Stimulated activated CD8-positive, alpha-beta memory T cell treated with anti-CD3 and anti-CD28 coated beads, Interleukin-12 subunit alpha, Interleukin-12 subunit beta, amount 100 ng/mL, for 4 hours (primary cell): ENCODE data around the gene SIRT1.
"Not testable (repeated sequence)": the region's sequence is repeated elsewhere in the genome, so short reads cannot be mapped to it uniquely, and the experiment has no call there.

Experiments used
- DNase-seq: peaks from one replicate; pipeline ENCODE4 v3.0.0-alpha.2; 2020; ENCODE audit warnings: low read depth

Gene SIRT1

DNA sequence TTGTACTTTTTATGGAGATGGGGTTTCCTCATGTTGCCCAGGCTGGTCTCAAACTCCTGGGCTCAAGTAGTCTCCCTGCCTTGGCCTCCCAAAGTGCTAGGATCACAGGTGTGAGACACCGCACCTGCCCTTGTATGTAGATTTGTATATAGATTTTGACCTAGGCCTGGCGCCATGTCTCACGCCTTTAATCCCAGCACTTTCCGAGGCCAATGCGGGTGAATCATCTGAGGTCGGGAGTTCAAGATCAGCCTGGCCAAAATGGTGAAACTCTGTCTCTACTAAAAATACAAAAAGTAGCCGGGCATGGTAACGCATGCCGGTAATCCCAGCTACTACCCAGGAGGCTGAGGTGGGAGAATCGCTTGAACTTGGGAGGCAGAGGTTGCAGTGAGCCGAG is 7.0 kb upstream of the SIRT1 start:
- DNase-seq: not testable (repeated sequence)

DNA sequence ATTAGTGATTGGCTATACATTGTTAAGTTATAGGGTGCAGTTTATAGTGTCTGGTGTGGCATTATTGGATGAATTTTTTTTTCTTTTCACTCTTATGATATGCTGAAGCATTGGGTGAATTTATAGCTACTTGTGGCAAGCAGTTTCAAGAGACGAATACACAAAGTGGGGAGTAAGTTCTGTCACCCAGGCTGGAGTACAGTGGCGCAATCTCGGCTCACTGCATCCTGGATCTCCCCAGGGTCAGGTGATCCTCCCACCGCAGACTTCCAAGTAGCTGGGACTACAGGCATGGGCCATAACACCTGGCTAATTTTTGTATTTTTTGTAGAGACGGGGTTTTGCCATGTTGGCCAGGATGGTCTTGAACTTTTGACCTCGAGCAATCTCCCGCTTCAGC is 6.3 kb upstream of the SIRT1 start:
- DNase-seq: no peak

DNA sequence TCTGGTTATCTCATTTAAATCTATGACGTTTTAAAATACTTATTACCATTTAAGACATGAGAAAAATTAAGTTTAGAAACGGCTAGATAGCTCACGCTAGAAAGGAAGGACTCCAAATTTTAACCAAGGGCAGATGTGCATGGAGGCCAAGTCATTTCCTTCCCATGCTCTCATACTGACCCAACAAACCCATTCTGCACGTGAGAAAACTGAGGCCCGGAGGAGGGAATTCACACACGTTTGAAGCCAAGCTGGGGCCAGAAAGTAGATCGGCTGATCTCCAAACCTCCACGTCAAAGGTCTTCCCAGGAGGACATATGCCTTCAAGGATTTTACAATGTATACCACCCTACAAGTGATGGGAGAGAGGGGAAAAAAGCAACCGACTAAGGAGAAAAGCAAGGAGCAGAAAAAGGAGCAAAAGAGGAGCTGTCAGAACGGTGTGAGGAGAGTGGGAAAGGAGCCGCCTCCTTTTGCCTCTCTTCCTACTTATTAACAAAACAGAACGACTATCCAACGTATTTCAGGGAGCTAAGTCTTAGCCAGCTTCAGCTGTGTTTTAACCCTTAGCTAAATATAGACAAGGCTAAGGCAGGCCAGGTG is 645 bp upstream of the SIRT1 start:
- DNase-seq: no peak

DNA sequence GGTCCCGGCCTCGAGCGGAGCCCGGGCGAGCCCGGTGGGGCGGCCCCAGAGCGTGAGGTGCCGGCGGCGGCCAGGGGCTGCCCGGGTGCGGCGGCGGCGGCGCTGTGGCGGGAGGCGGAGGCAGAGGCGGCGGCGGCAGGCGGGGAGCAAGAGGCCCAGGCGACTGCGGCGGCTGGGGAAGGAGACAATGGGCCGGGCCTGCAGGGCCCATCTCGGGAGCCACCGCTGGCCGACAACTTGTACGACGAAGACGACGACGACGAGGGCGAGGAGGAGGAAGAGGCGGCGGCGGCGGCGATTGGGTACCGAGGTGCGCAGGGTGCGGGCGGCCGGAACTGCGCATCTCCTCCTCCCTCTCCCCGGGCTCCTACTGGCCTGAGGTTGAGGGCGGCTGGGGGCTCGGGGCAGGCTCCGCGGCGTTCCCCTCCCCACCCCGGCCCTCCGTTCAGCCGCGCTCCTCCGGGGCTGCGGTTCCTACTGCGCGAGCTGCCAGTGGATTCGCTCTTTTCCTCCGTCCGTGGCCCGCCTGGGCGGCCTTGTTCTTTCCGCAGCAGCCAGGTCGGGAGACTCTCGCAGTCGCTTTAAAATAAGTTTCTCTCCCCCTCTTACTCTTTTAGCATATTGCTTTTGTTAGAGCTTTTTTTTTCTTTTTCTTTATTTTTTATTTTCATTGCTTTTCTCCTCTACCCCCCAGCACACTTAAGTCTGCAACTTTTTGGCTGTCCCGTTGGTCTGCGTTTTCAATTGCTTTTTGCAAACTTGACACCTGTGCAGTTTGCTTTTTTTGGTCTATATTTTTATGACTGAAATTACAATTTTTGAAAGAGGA is 600 bp downstream of the SIRT1 start:
- peak; percentile 67 for DNase-seq

DNA sequence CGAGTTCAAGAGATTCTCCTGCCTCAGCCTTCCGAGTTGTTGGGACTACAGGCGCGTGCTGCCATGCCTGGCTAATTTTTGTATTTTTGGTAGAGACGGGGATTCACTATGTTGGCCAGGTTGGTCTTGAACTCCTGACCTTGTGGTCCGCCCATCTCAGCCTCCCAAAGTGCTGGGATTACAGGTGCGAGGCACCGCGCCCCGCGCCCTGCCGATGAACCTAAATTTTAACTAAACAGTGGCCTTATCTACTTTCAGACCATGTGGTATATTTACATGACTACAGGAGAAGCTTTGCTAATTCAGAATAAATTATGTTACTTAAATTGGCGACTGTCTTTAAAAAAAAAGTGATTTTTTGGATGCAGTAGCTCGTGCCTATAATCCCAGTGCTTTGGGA is 9.2 kb downstream of the SIRT1 start:
- DNase-seq: no peak

DNA sequence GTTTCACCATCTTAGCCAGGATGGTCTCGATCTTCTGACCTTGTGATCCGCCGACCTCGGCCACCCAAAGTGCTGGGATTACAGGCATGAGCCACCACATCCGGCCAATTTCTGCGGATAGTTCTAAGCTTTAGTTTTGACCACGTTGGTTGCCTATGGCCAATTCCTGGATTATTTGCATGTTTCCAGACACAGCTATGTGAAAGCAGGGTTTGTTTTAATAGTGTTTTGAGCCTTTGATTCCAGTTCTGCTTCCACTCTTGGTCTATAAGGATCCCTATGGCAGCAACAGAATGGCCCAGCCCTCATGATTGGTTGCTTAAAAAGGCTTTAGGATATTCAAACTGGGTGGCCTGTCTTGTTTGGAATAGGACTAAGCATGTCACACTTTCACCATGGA is 19.1 kb downstream of the SIRT1 start:
- no peak for DNase-seq

DNA sequence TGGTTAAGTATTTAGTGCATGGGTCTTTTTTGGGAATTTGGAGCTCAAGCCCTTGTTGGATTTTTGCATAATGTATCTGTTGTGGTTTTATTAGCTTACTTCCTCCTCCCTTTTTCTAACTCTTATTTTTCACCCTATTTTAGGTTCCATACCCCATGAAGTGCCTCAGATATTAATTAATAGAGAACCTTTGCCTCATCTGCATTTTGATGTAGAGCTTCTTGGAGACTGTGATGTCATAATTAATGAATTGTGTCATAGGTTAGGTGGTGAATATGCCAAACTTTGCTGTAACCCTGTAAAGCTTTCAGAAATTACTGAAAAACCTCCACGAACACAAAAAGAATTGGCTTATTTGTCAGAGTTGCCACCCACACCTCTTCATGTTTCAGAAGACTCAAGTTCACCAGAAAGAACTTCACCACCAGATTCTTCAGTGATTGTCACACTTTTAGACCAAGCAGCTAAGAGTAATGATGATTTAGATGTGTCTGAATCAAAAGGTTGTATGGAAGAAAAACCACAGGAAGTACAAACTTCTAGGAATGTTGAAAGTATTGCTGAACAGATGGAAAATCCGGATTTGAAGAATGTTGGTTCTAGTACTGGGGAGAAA is 28.0 kb downstream of the SIRT1 start:
- no peak for DNase-seq

DNA sequence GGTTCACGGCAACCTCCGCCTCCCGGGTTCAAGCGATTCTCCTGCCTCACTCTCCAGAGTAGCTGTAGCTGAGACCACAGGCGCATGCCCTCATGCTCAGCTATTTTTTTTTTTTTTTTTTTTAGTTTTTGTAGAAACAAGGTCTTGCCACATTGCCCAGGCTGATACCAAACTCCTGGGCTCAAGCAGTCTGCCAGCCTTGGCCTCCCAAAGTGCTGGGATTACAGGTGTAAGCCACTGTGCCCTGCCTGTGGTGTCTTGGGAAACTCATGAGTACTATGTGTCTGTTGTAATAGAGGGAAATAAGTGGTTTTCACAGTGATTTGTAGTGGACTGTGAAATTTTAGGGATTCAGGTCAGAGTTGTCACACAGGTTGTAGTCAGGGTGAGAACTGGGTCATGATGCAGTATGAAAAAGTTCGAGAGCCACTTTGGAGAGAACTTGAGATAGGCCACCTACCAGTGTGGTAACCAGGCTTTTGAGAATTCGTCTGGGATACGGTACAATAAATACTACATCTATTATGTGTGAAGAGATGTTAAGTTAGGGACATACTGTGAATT is 30.4 kb downstream of the SIRT1 start:
- no peak for DNase-seq

DNA sequence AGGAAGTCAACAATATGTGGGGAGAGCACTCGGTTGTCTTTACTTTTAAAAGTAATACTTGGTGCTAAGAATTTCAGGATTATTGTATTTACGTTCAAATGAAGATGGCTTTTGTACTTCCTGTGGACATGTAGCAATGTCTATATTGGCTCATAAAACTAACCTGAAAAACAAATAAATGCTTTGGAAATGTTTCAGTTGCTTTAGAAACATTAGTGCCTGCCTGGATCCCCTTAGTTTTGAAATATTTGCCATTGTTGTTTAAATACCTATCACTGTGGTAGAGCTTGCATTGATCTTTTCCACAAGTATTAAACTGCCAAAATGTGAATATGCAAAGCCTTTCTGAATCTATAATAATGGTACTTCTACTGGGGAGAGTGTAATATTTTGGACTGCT is 32.7 kb downstream of the SIRT1 start:
- no peak for DNase-seq

DNA sequence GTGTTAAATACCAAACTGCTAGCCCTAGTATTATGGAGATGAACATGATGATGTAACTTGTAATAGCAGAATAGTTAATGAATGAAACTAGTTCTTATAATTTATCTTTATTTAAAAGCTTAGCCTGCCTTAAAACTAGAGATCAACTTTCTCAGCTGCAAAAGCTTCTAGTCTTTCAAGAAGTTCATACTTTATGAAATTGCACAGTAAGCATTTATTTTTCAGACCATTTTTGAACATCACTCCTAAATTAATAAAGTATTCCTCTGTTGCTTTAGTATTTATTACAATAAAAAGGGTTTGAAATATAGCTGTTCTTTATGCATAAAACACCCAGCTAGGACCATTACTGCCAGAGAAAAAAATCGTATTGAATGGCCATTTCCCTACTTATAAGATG is 33.2 kb downstream of the SIRT1 start:
- no peak for DNase-seq

DNA sequence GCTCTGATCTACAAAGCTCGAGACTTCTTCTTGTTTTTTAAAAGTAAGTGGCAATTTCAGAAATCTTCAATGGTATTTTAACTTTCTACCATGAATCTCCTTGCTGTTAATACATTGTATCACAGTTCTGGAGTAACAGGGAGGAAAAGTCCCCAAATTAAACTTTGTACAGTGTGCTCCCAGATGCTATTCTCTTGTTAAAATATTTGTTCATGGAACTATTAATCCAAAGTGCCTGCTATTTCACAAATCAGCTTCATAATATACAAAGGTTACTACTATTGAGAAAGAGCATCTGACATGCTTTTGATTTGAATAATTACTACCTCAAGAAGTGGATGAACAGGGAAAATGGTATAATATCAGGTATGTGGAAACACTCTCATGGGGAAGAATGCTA is 36.6 kb downstream of the SIRT1 start:
- no peak for DNase-seq

DNA sequence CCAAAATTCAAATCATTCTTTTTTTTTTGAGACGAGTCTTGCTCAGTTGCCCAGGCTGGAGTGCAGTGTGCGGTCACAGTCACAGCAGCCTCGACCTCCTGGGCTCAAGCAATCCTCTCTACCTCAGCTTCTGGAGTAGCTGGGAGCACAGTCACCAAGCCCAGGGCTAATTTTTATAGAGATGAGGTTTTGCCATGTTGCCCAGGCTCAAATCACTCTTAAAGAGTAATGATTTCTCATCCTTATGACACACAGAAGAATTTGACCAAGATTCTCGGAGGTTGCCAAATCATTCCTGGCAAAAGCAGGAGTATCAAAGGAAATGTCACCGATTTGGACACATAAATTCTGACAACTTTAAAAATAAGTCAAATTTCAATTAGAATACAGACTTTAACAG is 39.1 kb downstream of the SIRT1 start:
- no peak for DNase-seq

DNA sequence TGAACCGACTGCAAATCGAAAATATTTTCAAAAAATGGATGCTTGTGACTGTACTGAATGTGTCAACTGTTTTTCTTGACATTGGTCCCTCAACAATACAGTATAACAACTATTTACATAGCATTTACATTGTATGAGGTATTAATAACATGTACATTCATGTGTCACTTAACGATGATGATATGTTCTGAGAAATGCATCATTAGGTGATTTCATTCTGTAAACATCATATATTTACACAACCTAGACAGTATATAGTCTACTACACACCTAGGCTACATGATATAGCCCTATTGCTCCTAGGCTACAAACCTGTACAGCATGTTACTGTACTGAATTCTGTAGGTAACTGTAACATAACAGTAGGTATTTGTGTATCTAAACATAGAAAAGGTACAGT is 39.7 kb downstream of the SIRT1 start:
- no peak for DNase-seq

DNA sequence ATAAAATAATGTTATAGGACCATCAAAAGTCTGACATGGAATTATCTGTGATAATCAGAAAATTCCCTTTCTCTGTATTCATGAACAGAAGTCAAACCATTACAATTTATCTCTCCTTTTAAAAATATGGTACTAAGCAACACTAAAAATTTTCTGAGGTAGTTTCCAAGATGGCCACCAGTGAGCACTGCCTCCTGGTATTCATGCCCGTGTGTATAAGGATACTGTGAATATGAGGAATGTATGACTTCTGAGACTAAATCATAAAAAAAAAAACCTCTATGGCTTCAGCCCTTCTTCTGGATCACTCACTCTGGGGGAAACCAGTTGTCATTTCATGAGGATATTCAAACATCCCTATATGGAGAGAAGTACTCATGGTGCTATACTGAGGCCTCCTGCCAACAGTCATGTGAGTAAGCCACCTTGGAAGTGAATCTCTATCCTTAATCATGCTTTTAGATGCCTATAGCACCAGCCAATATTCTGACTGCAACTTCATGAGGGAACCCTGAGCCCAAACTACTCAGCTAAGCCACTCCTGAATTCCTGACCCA is 41.1 kb downstream of the SIRT1 start:
- no peak for DNase-seq

DNA sequence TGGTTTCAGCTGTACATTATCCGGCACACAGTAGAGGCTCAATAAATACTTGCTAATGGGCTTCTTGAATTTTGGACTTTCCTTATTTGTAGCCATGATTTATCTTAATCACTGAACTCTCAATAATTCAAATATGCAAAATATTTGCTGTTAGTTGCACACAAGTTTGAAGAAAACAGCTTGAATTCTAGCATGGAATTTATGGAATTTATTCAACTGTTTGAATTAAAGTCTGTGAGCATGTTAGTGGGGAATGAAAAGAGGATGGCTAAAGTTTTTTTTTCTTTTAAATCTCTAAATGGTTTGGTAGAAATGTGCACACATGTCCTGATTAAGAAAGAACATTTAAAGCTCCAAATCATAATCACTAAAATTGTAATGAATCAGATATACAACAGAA is 42.5 kb downstream of the SIRT1 start:
- DNase-seq: no peak

DNA sequence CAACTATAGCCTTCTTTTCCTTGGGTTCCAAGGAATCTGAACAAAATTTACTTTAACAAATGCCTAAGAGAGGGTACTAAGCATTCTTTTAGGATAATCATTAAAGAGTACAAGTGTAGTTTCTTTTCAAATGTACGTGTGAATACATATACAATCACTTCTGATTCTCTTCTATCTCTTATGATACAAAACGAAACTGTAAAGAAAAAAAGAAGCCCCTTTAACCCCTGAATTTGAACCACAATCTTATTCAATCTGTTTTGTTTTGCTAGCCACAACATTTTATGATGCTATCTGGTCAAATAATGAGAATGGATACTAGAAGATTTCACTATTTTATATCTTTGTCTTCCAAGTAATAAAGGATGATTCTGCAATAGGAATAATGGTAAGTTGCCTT is 48.7 kb downstream of the SIRT1 start:
- DNase-seq: no peak

DNA sequence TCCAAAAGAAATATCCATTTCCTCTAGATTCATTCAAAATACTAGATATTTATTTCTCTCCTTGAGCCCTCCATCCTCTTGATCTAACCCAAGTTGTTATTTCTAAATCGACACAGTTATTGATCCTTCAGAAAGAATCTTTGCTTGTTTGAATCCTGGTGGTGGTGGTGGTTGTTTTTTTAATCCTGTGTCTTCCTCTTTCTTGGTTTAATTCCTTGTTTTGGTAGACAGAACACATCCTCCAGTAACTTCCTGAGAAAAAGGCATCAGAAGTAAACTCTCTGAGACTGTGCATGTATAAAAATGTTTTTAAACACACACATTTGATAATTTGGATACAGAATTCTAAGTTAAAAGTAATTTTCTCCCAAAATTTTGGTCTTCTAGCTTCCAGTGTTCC is 49.9 kb downstream of the SIRT1 start:
- DNase-seq: no peak

DNA sequence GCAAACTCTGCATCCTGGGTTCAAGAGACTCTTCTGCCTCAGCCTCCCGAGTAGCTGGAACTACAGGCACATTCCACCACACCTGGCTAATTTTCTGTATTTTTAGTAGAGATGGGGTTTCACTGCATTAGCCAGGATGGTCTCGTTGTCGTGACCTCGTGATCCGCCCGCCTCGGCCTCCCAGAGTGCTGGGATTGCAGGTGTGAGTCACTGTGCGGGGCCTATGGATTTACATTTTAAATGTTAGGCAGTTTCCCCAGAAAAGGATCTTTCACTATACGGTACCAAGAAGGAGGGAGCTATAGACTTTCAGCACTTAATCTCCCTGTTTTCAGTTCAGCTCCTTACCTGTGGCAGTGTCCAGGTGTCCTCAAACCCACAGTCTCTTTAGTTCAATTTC is 50.8 kb downstream of the SIRT1 start:
- no peak for DNase-seq

DNA sequence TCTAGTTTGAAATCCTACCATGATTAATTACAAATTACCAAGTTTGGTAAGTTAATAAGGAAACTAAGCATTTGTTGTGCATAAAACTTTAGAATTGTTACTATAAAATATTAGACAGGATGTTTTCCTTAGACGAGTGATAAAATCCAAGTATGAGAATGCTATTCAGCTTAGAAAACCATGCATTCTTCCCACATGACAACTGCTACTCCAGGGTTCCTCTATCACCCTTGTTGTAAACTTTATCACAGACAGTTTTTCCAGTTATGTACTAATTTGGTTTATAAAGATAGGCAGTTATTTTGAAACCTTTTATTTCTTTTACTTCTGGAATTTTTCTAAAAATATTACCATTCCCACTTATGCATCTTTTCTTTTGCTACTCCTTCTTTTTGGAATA is 52.0 kb downstream of the SIRT1 start:
- DNase-seq: no peak

DNA sequence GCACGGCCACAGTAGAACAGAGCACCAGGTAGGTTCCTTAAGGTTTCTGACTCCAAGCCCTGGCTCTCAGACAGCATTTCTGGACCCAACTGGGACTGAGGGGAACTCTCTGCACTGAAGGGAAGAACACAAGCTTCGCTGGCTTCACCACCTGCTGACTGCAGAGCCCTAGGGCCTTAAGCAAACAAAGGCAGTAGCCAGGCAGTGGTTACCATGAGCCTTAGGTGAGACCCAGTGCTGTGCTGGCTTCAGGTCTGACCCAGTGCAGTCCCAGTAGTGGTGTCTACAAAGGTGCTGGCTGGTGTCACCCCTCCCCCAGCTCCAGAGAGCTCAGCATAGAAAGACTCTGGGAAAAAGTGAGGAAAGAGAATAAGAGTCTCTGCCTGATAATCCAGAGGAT is 59.5 kb downstream of the SIRT1 start:
- no peak for DNase-seq

DNA sequence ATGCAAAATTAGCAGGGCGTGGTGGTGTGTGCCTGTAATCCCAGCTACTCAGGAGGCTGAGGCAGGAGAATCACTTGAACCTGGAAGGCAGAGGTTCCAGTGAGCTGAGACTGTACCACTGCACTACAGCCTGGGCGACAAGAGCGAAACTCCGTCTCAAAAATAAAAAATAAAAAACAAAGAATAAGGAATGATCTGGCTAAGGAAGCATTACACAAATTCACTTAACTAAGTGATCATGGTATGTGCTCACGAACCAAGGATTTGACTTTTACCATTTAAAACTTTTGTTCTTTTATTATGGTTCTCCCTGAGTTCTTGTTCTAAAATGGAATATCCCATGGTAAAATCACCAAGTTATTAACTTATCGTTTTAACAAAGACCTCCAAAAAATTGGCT is 71.2 kb downstream of the SIRT1 start:
- no peak for DNase-seq

DNA sequence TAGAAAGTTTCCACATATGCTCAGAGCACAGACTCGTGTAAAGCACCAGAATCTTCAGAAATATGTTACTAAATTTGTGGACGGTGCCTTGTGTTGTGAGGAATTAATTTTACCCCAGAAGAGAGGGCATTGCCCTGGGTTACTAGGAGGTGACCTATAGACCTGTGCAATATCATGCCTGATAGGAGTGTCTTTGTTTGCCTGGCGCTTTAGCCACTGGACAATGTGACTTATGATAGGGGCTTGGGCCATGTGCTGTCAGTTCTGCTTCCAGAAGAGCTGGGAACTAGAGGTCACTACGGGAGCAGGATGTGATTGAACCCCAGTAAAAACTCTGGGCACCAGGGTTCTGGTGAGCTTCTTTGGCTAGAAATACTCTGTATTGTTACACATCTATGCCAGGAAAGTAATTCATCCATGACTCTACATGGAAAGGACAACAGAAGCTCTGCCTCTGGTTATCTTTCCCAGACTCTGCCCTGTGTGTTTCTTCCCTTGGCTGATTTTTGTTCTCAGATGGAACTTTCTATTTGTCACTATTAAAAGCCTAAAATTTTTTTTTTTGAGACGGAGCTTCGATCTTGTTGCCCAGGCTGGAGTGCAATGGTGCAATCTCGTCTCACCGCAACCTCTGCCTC is 75.5 kb downstream of the SIRT1 start:
- no peak for DNase-seq
